K562 (cell line): ENCODE results near the gene TAS2R4. TPM values are rescaled to one million over a fixed set of nuclear protein-coding genes. Genes with fewer than 3 reads are reported as not detected.

ENCODE experiments used
- CAMTA2 ChIP-seq: fragments of 250-450 bp; sonication (Bioruptor Pico); conservative IDR thresholded peaks from 2 replicates; pipeline ENCODE4 v1.5.1; 2022
- ESRRA ChIP-seq: fragments of 450-650 bp; IDR thresholded peaks from 2 replicates; pipeline ENCODE4 v1.6.1; 2014; ENCODE audit warnings: low read depth, mild to moderate bottlenecking, moderate library complexity, borderline replicate concordance
- FOXK1 ChIP-seq: sonication (generic); formaldehyde crosslinking; IDR thresholded peaks from 2 replicates; pipeline ENCODE4 v1.8.0; 2022; ENCODE audit warnings: missing genetic modification reagents, mild to moderate bottlenecking, borderline replicate concordance
- KHSRP ChIP-seq: fragments of 450-650 bp; IDR thresholded peaks from 2 replicates; pipeline ENCODE4 v1.6.1; 2017
- MBD2 ChIP-seq: sonication (generic); IDR thresholded peaks from 2 replicates; pipeline ENCODE4 v1.6.1; 2016; ENCODE audit warnings: low read depth, borderline replicate concordance
- MEF2A ChIP-seq: IDR thresholded peaks from 2 replicates; pipeline ENCODE4 v1.6.1; 2011; ENCODE audit warnings: low read depth, mild to moderate bottlenecking, low read length, moderate library complexity; ENCODE audit not compliant: control insufficient read depth
- NR2C2 ChIP-seq, 2 experiments: fragments of 200-800 bp in 1 of 2; sonication (Bioruptor generic) in 1 of 2; sonication (generic) in 1 of 2; formaldehyde crosslinking in 1 of 2; IDR thresholded peaks; 2 replicates each; pipeline versions ENCODE4 v1.6.1 to v1.8.0; 2016 to 2022; ENCODE audit warnings: mild to moderate bottlenecking in 1 of 2, missing compliant biosample characterization in 1 of 2, missing genetic modification characterization in 1 of 2, missing genetic modification reagents in 1 of 2
- PCBP2 ChIP-seq: fragments of 200-400 bp; formaldehyde crosslinking; IDR thresholded peaks from 2 replicates; pipeline ENCODE4 v1.6.1; 2018; ENCODE audit warnings: low read length, low read depth, mild to moderate bottlenecking, moderate library complexity; ENCODE audit not compliant: poor library complexity, severe bottlenecking
- PTBP1 ChIP-seq: fragments of 200-400 bp; formaldehyde crosslinking; IDR thresholded peaks from 2 replicates; pipeline ENCODE4 v1.6.1; 2017; ENCODE audit warnings: low read depth, low read length
- RBM14 ChIP-seq: fragments of 200-400 bp; formaldehyde crosslinking; IDR thresholded peaks from 2 replicates; pipeline ENCODE4 v1.6.1; 2018; ENCODE audit warnings: low read depth, mild to moderate bottlenecking, low read length, moderate library complexity, borderline replicate concordance; ENCODE audit not compliant: insufficient read depth
- RNF2 ChIP-seq: sonication (generic); IDR thresholded peaks from 2 replicates; pipeline ENCODE4 v1.6.1; 2016
- SAFB2 ChIP-seq: fragments of 200-400 bp; formaldehyde crosslinking; IDR thresholded peaks from 2 replicates; pipeline ENCODE4 v1.6.1; 2018; ENCODE audit warnings: borderline replicate concordance, low read length, low read depth, moderate library complexity; ENCODE audit not compliant: severe bottlenecking
- SRF ChIP-seq, 2 experiments: fragments of 250-450, 450-650 bp in 1 of 2; sonication (Bioruptor Pico) in 1 of 2; sonication (generic) in 1 of 2; formaldehyde crosslinking; IDR thresholded peaks; 2 replicates each; pipeline versions ENCODE4 v1.5.0 to v1.5.1; 2020 to 2022; ENCODE audit warnings: mild to moderate bottlenecking in 1 of 2, missing genetic modification reagents in 1 of 2
- STAG1 ChIP-seq: sonication (generic); formaldehyde crosslinking; IDR thresholded peaks from 2 replicates; pipeline ENCODE4 v1.5.0; 2020; ENCODE audit warnings: missing genetic modification reagents, borderline replicate concordance
- XRCC3 ChIP-seq: fragments of 450-650 bp; IDR thresholded peaks from 2 replicates; pipeline ENCODE4 v1.6.1; 2017; ENCODE audit warnings: mild to moderate bottlenecking, moderate library complexity
- ZBTB12 ChIP-seq: fragments of 250-450 bp; sonication (Bioruptor Pico); IDR thresholded peaks from 2 replicates; pipeline ENCODE4 v1.4.0; 2020
- ZKSCAN8 ChIP-seq: fragments of 200-800 bp; sonication (Bioruptor generic); IDR thresholded peaks from 2 replicates; pipeline ENCODE4 v1.6.1; 2016; ENCODE audit warnings: missing genetic modification characterization, missing compliant biosample characterization
- ZNF174 ChIP-seq: fragments of 250-450 bp; sonication (Bioruptor Pico); IDR thresholded peaks from 2 replicates; pipeline ENCODE4 v1.4.0; 2020; ENCODE audit warnings: mild to moderate bottlenecking
- ZNF224 ChIP-seq: sonication (generic); formaldehyde crosslinking; IDR thresholded peaks from 2 replicates; pipeline ENCODE4 v1.8.0; 2022; ENCODE audit warnings: mild to moderate bottlenecking, missing genetic modification reagents
- ZNF395 ChIP-seq: fragments of 200-800 bp; sonication (Bioruptor generic); IDR thresholded peaks from 2 replicates; pipeline ENCODE4 v1.6.1; 2017; ENCODE audit warnings: missing genetic modification characterization, missing compliant biosample characterization
- ZNF512 ChIP-seq: IDR thresholded peaks from 2 replicates; pipeline ENCODE4 v1.6.1; 2016; ENCODE audit warnings: missing genetic modification characterization, missing compliant biosample characterization
- ZNF830 ChIP-seq: fragments of 250-450 bp; sonication (Bioruptor Pico); IDR thresholded peaks from 2 replicates; pipeline ENCODE4 v1.5.0; 2021; ENCODE audit warnings: mild to moderate bottlenecking
- polyA plus RNA-seq, 8 experiments: library from polyadenylated mRNA; depleted of rRNA in 4 of 8; stranded (reverse) in 5 of 8; unstranded in 3 of 8; fragments of >200 nt; fragmentation: Nextera tagmentation in 2 of 8; fragmentation: Illumina TruSeq in 1 of 8; extraction: Ambion mirVana in 2 of 8; extraction: Trizol in 1 of 8; gene quantifications; 2 replicates each; pipeline versions ENCODE4 v1.2.1 to v1.2.3, GENCODE V29; 2011 to 2014; ENCODE audit warnings: inconsistent platforms in 1 of 8, missing spikeins in 1 of 8
- total RNA-seq, 7 experiments: library from RNA; depleted of rRNA in 6 of 7; stranded (reverse); fragments of >200 nt in 6 of 7; fragmentation: Illumina TruSeq in 2 of 7; extraction: Trizol in 2 of 7; gene quantifications; 2 replicates each; pipeline versions ENCODE4 v1.2.1 to v1.2.3, GENCODE V29; 2011 to 2021; ENCODE audit warnings: low replicate concordance in 1 of 7
- TF ChIP-seq, protein P1 (sequence below): sonication (generic); formaldehyde crosslinking; IDR thresholded peaks from 2 replicates; pipeline ENCODE4 v1.8.0; 2023; ENCODE audit warnings: mild to moderate bottlenecking, missing genetic modification reagents

The TAS2R4 gene
- total and polyA plus RNA-seq, 9 of the 15 experiments (the other 6 are each of a cell fraction or from before 2014, with no cell fraction given): 0.04 to 2.1 (median 0.68) TPM

GRCh38 chr7:141737836-141738591, 38.5 kb upstream of the TAS2R4 start, which contains the start of gene SSBP1 (continued):
- TF ChIP-seq ESRRA (peak; percentile 74), STAG1 (CRISPR knock-in tag) (no peak), KHSRP (peak; percentile 69), CAMTA2 (CRISPR knock-in tag) (peak; percentile 87; the same call in 1 of the 2 replicates), RBM14 (no peak), PCBP2 (no peak), FOXK1 (peak; percentile 91; the same call in 1 of the 2 replicates), ZNF830 (CRISPR knock-in tag) (no peak), RNF2 (peak; percentile 95), PTBP1 (peak; percentile 98), ZKSCAN8 (CRISPR knock-in tag) (no peak), MEF2A (peak; percentile 77), ZNF224 (CRISPR knock-in tag) (no peak), MBD2 (peak; percentile 76), ZNF395 (CRISPR knock-in tag) (peak; percentile 85), XRCC3 (no peak; the same call in 1 of the 2 replicates), SRF (CRISPR knock-in tag; IDR thresholded peaks at IDR 0.05) (peak in 1 of 2 experiments; percentile 88; a peak in 3 of 4 replicates), NR2C2 (CRISPR knock-in tag; IDR thresholded peaks at IDR 0.05) (peak; percentile 97), NR2C2 (tag; IDR thresholded peaks at IDR 0.05) (peak; percentile 99), ZNF174 (CRISPR knock-in tag) (0 out of 2 replicates have a peak, but pooled peaks have one; percentile 39), SAFB2 (no peak), ZNF512 (tag) (peak; percentile 93), ZBTB12 (CRISPR knock-in tag) (peak; percentile 87)
- TF ChIP-seq, protein P1, sequence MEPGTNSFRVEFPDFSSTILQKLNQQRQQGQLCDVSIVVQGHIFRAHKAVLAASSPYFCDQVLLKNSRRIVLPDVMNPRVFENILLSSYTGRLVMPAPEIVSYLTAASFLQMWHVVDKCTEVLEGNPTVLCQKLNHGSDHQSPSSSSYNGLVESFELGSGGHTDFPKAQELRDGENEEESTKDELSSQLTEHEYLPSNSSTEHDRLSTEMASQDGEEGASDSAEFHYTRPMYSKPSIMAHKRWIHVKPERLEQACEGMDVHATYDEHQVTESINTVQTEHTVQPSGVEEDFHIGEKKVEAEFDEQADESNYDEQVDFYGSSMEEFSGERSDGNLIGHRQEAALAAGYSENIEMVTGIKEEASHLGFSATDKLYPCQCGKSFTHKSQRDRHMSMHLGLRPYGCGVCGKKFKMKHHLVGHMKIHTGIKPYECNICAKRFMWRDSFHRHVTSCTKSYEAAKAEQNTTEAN (CRISPR knock-in tag): 0 out of 2 replicates have a peak, but pooled peaks have one; percentile 73
